ENCODE data around the gene LCP1.
"Not testable (repeated sequence)": the region's sequence is repeated elsewhere in the genome, so short reads cannot be mapped to it uniquely, and the experiment has no call there.

Gene LCP1

DNA sequence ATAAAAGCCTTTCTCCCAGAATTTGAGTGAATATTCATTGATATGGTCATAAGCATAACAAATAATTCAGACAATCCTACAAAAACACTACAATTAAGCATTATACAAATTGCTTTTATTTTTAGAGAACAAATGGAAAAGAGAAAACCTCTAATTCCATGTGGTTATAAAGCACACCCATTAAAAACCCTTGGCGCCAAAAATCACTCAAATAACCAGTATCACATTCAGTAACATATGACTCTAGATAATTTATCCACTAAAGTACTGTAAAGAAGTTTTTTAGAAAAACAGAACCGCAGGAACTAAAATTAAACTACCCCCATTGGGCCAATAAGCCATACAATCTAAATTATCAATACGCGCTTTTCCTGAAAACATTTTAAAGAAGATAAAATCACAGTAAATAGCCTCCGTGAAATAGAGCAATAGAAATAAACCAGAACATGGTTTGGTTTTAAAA, 569 bp downstream of the LCP1 start:
- DNase-seq (ENCODE audit: low read depth in 2 of 2) = no peak

DNA sequence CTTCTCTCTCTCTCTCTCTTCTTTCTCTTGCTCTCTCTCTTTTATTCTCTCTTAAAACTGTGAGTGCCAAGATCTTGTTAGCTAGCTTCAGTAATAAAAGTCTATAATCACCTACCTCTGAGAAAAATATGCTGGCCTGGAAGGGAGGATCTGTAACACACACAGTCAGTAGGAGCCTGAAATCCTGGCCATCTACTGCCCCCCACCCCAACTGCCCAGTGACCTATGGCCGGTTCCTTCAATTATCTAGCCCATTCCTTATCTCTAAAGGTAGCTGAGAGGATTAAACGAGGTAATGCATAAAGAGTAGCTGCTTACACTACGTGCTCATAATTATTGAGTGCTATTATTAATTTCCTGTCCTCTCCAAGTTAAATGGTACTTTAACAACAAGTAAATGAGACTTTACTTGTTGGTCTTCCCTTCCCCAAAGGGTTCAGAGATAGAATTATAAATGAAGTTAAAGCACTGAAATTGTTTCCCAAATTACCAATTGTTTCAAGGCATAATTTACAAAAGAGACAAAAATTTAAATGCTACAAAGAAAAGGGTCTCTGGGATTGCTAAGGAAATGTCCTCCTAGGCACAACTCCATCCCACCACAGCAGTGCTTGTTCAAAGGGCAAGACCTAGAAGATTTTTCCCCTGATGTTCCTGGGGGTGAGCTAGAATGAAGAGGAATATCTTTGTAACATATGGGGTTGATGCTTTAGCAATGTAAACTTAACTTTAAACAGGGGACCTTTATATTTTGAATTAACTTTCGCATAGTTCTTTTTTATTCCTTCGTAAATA, 1.8 kb downstream of the LCP1 start:
- no peak for DNase-seq (ENCODE audit: low read depth in 2 of 2)

DNA sequence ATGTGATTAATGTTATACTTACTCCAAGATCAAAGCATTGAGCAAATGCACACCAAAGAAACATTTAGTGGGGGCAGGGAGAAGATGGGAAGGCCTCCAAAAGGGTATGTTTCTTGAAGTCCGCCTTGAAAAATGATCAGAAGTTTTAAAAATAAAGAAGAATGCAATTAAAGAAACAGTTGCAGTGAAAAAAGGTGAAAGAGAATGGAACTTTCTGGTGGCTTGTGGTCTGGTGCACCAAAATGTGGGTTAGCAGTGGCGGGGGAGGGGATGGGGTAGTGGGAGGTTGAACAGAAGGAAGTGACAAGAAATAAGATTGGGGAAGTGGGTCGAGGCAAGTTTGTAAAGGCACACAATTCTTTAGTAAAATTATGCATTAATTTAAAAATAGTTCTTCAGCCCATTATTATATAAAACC, 2.5 kb downstream of the LCP1 start:
- DNase-seq (ENCODE audit: low read depth in 2 of 2) = peak in 1 of 2 donors; percentile 52

DNA sequence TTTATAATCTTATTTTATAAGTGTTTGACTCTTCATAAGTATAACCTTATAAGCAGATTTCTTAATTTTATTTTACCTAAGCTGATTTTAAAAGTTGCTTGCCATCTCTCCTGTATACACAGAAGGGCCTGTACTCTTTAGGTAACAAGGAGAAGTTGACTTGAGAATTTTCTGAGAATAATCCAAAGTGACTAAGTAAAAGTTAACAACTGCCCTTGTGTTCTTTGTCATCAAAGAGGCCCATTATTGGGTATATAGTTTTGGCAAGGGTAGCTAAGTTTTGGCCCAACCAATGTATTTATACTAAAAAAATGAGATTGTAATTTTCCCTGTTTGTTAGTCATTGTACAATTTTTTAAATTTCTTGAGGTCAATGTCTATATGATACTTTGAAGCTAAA, 3.2 kb downstream of the LCP1 start:
- no peak for DNase-seq (ENCODE audit: low read depth in 2 of 2)

DNA sequence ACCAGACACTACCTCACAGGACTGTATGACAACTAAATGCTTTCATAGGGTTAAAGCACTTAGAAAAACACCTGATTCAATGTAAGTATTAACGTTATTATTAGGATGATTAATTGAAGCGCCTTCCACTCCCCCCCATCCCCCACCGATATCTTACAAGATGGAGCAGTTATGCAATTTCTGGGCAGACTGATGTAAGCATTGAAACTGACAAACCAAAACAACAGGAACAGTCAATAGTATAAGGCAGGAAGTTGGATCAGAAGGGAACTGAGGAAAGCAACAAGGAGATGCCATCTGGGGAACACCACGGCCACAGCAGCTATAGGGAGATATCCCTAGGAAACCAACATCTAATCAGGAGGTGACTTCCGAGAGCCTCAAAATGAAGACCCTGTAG, 3.8 kb downstream of the LCP1 start:
- DNase-seq (ENCODE audit: low read depth in 2 of 2) = no peak

DNA sequence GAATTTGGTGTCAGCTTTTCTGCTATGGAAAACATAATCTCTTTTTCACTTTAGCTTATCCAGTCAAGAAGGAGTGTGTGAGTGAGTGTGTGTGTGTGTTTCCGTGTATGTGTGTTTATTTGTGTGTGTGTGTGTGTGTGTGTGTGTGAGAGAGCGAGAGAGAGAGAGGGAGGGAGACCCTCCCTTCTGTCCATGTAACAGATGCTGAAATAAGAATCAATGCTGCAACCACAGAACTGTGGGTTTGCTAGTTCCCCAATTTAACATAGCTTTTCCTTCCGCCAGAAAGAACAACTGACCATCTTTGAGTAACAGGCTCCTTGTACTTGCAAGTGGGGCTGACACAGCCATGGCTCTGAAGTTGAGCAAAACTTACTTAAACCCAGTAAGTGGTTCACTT, 5.2 kb downstream of the LCP1 start:
- DNase-seq (ENCODE audit: low read depth in 2 of 2) = no peak

DNA sequence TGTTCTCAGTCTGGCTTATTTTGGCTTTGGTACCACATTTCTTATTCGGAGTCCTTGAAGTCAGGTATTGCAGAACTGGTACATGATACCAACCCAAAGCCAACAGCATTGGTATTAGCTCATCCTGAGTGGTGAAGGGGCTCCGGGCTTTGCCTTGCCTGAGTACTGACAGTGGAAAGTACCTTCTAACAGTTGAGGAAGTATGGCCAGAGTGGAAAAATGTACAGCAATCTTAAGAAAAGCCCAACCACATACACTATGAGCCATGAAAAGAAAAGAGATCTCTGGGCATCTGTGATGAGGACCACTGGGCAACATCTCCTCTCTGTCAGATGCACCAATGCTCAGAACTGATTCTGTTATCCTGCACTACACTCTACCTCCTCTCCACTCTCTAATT, 8.3 kb downstream of the LCP1 start:
- no peak for DNase-seq (ENCODE audit: low read depth in 2 of 2)

DNA sequence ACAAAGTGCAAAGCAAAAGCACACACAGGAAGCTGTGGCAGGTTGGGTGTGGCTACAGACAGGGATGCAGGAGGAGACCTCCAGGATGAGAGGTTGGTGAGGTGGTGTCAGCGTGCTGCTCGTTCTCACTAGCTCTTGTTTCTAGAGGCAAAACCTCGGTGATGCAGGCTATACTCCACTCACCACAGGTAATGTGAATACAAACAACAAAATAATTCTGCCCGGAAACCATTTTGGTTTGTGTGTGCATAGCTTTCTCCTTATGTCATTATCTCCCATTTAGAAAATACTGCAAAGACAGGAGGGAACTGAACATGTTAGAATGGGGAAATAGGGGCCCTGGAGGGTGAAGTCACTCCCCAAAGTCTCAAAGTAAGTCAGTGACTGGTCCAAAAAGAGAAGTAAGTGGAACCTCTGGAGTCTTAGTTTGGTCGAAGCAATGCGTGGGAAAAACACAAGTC, 9.4 kb downstream of the LCP1 start:
- no peak for DNase-seq (ENCODE audit: low read depth in 2 of 2)

DNA sequence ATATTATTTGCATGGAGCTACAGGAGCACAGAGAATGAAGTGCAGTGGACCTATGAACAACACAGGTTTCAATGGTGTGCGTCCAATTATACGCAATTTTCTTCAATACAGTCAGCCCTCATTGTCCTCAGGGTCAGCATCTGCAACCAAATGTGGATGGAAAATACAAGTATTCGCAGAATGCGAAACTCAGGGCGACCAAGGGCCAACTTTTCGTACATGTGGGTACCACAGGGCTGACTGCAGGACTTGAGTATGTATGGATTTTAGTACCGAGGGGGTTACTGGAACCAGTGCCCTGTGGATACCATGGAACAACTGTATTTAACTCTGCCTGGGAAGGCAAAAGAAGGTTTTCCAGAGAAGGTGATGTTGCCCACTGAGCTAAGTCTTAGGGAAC, 10.2 kb downstream of the LCP1 start:
- DNase-seq (ENCODE audit: low read depth in 2 of 2) = no peak

DNA sequence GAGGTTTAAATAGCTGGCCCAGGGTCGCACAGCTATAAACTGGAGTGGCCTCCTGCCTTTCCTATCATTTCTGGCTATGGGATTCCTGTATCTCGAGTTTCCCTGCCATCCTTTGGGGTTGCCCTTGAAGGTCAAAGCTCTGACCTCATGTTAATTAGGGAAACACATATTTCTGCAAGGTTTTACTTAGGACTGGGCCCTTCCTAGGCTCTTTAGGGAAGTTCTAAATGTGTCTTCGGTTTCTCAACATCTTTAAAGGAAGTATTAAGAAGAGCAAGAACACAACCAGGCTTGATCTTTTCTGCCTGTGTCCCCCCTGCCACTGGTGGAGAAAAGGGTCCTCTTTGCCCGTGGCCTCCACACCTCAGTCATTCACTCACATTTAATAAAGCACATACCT, 10.8 kb downstream of the LCP1 start:
- DNase-seq (ENCODE audit: low read depth in 2 of 2) = no peak

DNA sequence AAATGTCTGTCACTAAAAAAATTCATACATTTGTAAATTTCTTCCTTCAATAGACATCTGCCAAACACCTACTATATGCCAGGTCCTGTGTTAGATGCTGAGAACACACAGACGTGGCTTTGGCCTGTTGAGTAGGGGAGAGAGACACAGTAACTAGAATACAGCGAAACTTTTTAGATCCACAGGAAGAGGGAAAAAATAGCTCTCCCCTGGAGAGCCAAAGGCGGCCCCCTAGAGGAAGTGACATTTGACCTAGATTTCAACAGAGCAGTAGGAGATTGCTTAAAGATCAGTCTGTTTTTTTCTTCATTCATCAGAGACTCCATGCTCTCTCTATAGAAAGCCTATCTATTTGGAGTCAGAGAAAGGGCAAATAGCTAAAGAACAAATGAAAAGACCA, 11.3 kb downstream of the LCP1 start:
- no peak for DNase-seq (ENCODE audit: low read depth in 2 of 2)

DNA sequence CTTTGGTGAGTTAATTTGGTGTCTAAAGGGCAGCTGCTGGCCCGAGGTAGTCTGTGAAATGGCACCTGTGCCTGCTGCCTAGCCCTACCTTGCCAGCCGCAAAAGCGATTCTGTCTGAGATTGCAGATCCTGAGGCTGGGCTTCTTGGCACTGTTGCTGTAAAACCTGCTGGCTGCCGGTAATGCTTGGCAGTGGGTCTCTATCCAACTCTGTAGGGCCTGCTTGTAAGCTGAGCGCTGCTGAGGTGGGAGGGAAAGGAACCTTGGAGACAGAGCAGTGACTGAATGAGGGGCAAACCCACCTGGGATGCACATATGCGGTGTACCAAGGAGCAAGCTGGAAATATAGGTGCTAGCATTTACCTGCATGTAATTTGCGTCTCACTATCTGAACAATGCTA, 11.7 kb downstream of the LCP1 start:
- no peak for DNase-seq (ENCODE audit: low read depth in 2 of 2)

DNA sequence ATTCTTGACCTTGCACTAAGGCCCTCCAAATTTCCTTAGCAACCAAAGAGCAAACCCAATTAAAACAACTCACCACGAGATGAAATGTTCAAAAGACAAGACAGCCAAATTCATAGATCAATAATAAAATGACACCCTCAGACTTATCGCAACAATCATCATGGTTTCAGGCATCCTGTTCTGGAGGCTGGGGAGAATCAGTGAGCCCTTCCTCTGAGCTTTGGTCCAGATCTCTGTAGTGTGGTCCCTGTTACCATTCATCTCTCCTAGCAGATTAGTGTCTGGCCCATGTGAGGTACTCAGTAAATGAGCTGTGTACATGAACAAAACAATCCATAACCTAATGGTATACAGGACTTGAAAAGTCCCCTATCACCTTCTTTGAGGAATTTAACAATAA, 12.2 kb downstream of the LCP1 start:
- no peak for DNase-seq (ENCODE audit: low read depth in 2 of 2)

DNA sequence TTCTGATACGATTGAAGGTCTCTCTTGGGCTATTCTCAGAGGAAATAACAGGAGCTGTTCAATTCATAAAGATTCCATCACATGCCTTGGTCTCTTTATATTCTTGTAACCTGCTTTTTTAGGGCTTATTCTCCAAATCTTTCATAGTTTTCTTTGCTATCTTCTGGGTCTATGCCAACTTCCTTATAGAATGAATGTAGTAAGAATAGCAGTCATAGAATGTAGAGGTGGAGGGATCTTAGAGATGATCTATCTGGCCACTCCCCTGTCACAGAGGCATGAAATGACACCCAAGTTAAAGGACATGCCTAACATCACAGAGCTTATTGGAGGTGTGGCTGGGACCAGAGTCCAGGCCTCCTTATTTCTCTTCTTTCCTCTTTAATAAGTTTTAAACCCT, 13.2 kb downstream of the LCP1 start:
- no peak for DNase-seq (ENCODE audit: low read depth in 2 of 2)

DNA sequence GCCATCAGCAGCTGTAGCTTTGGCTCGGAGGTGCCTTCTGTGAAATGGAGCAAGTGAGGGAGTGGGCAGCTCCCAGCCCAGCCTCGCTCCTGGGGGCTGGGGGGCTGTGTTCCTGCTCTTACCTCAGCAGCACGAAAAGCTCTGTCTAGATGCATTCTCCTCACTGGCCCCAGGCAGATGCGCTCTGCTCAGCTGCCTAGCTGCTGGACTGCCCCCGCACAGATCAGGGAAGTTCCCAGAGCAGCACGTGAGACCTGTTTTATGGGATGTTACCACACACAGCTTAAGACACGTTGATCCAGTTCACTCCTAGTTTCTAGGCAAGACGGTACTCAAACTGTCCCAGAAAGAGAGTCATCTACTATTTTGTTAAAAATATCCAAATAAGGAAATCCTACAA, 13.6 kb downstream of the LCP1 start:
- no peak for DNase-seq (ENCODE audit: low read depth in 2 of 2)

DNA sequence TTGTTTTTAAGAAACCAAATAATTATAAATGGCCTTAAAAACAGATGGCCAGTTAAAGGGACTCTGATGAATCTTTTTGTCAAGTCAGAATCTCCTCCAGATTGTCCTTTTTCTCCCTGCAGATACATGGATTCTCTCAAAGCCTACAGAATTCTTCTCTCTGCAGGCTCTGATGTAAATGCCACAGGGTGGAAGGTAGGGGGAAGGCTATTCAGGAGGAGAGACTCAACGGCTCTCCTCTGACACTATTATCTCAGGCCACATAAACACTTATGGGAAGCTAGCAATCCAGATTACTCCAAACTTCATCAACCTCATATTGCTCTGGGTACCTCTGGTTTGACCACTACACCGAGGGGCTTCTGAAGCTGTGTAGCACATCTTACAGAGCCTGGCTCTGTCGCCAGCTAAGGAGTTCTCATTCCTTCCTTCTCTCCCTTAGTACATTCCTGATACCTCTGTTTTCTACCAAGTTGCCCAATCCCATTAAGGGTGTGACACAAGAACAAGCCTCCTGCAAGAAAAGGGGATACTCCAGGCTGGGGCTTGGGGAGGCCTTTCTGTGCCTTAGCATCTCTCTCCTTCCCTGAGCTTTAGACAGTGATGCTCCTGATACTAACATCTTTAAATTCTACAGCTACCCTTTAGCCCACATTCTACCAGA, 14.9 kb downstream of the LCP1 start:
- DNase-seq (ENCODE audit: low read depth in 2 of 2) = no peak

DNA sequence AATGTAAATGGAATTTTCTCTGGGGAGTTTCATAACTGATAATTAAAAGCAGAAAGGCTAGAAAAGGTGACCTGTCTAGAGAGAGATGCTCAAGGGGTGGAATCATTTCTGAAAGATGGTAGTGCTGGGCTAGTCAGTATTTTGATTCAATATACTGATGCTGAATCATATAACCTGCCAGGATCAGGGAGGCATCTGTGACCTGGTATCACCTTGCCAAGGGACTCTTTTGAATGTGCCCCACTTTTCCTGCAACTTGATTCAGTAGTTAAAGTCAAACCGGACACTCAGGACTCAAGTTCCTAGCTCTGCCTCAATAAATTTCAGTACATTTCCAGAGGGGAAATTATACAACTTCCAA, 15.8 kb downstream of the LCP1 start:
- DNase-seq (ENCODE audit: low read depth in 2 of 2) = no peak

DNA sequence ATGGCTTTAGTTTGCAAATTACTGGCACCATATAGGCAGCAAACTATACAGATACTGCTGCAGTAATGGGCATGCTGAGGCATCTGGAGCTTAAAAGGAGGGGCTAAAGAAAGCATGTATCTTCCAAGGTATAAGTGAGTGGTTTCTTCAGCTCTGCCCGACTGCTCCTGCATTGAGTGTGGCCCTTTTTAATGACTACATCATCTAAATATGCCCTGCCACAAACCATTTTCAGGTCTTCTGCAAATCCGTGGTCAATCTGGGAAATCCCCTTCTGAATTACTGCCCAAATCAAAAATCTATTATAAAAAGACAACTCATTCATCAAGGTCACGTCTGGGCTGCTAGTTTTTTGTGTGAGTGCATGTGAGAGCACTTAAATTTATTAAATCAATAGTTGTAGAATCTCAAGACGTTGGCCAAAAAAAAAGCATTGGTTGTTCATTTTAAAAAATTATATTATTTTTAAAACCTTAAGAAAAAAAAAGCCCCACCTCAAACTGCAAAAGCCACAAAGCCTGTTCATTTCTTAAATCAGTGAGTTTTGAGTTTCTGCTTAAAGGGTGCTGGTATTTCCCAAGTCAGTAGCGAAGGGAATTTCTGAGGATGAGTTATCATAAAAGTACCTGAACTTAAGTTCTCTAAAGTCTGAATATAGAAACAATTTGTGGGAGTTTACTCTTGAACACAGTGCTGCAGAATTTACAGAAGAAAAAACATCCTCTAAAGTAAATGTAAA, 16.3 kb downstream of the LCP1 start:
- DNase-seq (ENCODE audit: low read depth in 2 of 2) = no peak

DNA sequence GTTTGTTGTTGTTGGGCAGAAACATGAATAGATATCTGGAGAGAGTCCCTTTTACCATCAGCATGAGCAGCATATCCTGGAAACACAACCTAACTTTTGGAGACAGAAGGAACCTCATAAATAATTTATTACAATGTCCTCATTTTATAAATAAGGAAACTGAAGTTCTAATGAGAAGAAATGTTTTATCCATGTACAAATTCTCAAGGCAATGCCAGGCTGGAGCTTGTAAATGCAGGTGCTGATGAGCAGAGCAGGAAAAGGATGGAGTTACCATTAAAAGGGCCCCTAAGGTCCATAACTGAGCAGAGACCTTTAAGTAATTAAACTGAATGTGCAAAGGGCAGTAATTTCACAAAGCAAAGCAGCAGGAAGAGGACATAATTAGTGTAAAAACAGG, 17.3 kb downstream of the LCP1 start:
- DNase-seq (ENCODE audit: low read depth in 2 of 2) = no peak

DNA sequence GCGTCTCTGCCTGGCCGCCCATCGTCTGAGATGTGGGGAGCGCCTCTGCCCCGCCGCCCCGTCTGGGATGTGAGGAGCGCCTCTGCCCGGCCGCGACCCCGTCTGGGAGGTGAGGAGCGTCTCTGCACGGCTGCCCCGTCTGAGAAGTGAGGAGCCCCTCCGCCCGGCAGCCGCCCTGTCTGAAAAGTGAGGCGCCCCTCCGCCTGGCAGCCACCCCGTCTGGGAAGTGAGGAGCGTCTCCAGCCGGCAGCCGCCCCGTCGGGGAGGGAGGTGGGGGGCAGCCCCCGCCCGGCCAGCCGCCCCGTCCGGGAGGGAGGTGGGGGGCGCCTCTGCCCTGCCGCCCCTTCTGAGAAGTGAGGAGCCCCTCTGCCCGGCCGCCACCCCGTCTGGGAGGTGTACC, 19.2 kb downstream of the LCP1 start:
- DNase-seq (ENCODE audit: low read depth in 2 of 2) = not testable (repeated sequence)

DNA sequence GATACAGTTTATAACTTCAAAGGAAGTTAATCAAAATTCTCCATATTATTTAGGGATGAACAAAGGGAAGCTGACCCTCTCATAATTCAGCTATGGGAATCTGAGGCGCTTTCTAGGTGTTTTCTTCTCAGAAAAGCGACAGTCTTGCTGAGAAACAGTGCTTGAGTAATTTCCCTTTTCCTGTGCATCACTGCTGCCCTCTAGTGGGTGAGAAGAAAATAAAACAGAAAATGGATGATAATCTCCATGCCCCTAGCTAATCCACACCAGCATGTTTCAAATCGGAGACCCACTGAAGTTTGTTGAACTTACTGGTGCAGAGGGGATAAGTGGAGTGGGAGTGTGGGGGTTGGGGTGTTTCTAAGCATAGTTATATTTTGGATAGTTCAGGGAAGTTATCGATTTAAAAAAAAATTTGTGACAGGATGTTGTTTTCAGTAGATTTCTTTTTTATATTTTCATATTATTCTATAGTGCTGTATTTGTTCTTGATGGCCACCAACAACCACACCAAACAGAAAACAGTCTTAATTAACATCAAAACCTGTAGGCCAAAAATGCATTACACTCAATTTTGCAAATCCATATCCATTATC, 21.4 kb downstream of the LCP1 start:
- no peak for DNase-seq (ENCODE audit: low read depth in 2 of 2)

DNA sequence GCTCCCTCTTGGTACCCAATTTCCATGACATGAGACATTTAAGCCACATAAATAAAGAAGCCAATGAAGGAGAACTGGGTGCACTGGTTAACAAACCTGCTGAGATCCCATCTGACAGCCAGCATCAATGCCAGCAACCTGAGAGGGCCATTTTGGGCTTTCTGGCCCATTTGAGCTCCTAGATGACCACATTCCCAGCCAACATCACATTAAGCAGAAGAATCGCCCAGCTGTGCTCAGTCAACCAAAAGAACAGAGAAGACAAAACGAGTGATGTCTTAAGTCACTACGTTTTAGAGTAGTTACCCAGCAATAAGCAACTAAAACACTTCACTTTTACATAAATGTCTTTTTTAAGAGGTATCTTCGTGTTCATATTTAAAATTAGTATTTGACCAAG, 21.9 kb downstream of the LCP1 start:
- no peak for DNase-seq (ENCODE audit: low read depth in 2 of 2)
